KMS-11 (cell line): ENCODE measurements around the gene RAE1.

Source experiments
- H2AFZ ChIP-seq: fragments of 200-600 bp; sonication (generic); 2 replicates; pipeline ENCODE4 v1.6.1; 2016; ENCODE audit warnings: antibody characterized with exemption, mixed run types, low read depth
- H3K27ac ChIP-seq: fragments of 200-600 bp; sonication (generic); 2 replicates; pipeline ENCODE4 v1.6.1; 2016; ENCODE audit warnings: mild to moderate bottlenecking, mixed run types
- H3K27me3 ChIP-seq: fragments of 200-600 bp; sonication (generic); 2 replicates; pipeline ENCODE4 v1.6.1; 2017; ENCODE audit warnings: mild to moderate bottlenecking, low read depth, mixed run types, moderate library complexity; ENCODE audit not compliant: insufficient read depth
- H3K36me3 ChIP-seq: fragments of 200-600 bp; sonication (generic); 2 replicates; pipeline ENCODE4 v1.6.1; 2017; ENCODE audit warnings: mild to moderate bottlenecking, mixed run types; ENCODE audit not compliant: insufficient read depth
- H3K4me1 ChIP-seq: fragments of 200-600 bp; sonication (generic); 2 replicates; pipeline ENCODE4 v1.6.1; 2016; ENCODE audit warnings: mild to moderate bottlenecking, low read depth, mixed run types; ENCODE audit not compliant: poor library complexity, severe bottlenecking
- H3K4me2 ChIP-seq: fragments of 200-600 bp; sonication (generic); 2 replicates; pipeline ENCODE4 v1.7.0; 2016; ENCODE audit warnings: mild to moderate bottlenecking, mixed run types
- H3K4me3 ChIP-seq: fragments of 200-600 bp; sonication (generic); IDR thresholded peaks from 2 replicates; pipeline ENCODE4 v1.6.1; 2017; ENCODE audit warnings: low read depth, low read length, mixed read lengths; ENCODE audit not compliant: insufficient read depth
- H3K79me2 ChIP-seq: fragments of 200-600 bp; sonication (generic); 2 replicates; pipeline ENCODE4 v1.6.1; 2016; ENCODE audit warnings: low read depth, mixed run types; ENCODE audit not compliant: insufficient read depth
- H3K9ac ChIP-seq: fragments of 200-600 bp; sonication (generic); 2 replicates; pipeline ENCODE4 v1.6.1; 2016; ENCODE audit warnings: mild to moderate bottlenecking, mixed run types
- H4K20me1 ChIP-seq: fragments of 200-600 bp; sonication (generic); 2 replicates; pipeline ENCODE4 v1.6.1; 2016; ENCODE audit warnings: mild to moderate bottlenecking, mixed run types; ENCODE audit not compliant: insufficient read depth
- TF ChIP-seq, protein P1 (sequence below): fragments of 200-600 bp; sonication (generic); conservative IDR thresholded peaks from 2 replicates; pipeline ENCODE4 v1.6.1; 2017; ENCODE audit warnings: low read depth, mild to moderate bottlenecking, antibody characterized with exemption, low read length, moderate library complexity, mixed read lengths

The RAE1 gene

DNA sequence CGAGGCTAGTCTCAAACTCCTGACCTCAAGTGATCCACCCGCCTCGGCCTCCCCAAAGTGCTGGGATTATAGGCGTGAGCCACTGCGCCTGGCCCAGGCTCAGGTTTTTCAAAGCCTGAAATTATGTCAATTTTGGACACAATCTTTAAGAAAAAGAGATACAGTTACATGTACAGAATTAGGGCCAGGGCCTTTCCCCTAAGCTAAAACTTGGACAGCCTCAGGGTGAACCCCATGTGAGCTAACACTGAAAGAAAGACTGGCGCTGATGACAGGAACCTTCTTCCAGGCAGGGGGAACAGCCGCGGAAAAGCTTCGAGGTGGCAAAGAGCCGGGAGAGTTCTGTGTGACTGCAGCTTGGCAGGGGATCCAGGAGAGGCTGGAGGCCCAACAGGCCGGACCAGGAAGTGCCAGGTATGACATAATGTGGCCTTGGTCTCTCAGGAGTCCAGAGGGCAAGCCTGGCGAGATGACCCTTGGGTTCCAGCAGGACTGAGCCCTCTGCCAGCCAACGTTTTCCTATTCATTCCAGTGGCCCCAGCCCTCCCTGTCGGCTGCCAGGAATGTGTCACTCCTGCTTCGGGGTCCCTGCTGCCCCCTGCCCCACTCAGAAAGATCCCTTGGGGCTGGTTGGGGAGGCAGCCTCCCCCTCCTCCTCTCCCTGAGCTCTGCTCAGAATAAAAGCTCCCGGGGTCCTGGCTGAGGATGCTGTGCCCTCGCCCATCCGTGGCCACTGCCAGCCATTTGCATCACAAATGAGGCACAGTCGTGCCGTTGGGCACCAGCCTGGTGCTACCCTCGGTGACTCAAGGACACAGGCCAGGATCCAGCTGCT, 77.5 kb downstream of the RAE1 start:
- H3K27me3 ChIP-seq: no peaks in the 10 kb centered on the region
- peaks cover 17% of the 10 kb centered on the region for H3K4me1 ChIP-seq
- H3K4me3 ChIP-seq: no peak overlapping the region
- no peaks in the 10 kb centered on the region for H3K79me2 ChIP-seq
- no peaks in the 10 kb centered on the region for H3K36me3 ChIP-seq
- no peak overlapping the region for H2AFZ ChIP-seq
- no peak overlapping the region for H3K27ac ChIP-seq
- no peak overlapping the region for H3K4me2 ChIP-seq
- no peaks in the 10 kb centered on the region for H4K20me1 ChIP-seq
- TF ChIP-seq, protein P1, sequence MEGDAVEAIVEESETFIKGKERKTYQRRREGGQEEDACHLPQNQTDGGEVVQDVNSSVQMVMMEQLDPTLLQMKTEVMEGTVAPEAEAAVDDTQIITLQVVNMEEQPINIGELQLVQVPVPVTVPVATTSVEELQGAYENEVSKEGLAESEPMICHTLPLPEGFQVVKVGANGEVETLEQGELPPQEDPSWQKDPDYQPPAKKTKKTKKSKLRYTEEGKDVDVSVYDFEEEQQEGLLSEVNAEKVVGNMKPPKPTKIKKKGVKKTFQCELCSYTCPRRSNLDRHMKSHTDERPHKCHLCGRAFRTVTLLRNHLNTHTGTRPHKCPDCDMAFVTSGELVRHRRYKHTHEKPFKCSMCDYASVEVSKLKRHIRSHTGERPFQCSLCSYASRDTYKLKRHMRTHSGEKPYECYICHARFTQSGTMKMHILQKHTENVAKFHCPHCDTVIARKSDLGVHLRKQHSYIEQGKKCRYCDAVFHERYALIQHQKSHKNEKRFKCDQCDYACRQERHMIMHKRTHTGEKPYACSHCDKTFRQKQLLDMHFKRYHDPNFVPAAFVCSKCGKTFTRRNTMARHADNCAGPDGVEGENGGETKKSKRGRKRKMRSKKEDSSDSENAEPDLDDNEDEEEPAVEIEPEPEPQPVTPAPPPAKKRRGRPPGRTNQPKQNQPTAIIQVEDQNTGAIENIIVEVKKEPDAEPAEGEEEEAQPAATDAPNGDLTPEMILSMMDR: no peak
- H3K9ac ChIP-seq: no peak overlapping the region
